MM.1S (cell line): Measurements from ENCODE around the gene PBX3.

ENCODE experiments used
- DNase-seq: peaks from one replicate; pipeline ENCODE4 v3.0.0-alpha.2; 2015
- H2AFZ ChIP-seq: fragments of 300-600 bp; sonication (generic); 2 replicates; pipeline ENCODE4 v1.6.0; 2016; ENCODE audit warnings: antibody characterized with exemption, low read length
- H3F3A ChIP-seq: fragments of 300-600 bp; sonication (generic); 2 replicates; pipeline ENCODE4 v1.6.1; 2016; ENCODE audit warnings: mild to moderate bottlenecking, antibody characterized with exemption, low read length, moderate library complexity, mixed read lengths; ENCODE audit not compliant: insufficient read depth
- H3K27ac ChIP-seq: fragments of 300-600 bp; sonication (generic); 2 replicates; pipeline ENCODE4 v1.5.1; 2016; ENCODE audit warnings: mild to moderate bottlenecking, low read length
- H3K27me3 ChIP-seq: fragments of 300-600 bp; sonication (generic); replicated peaks from 2 replicates; pipeline ENCODE4 v1.6.0; 2016; ENCODE audit warnings: low read length; ENCODE audit not compliant: insufficient read depth
- H3K36me3 ChIP-seq: fragments of 300-600 bp; sonication (generic); replicated peaks from 2 replicates; pipeline ENCODE4 v1.6.1; 2016; ENCODE audit warnings: mild to moderate bottlenecking, low read length, mixed read lengths; ENCODE audit not compliant: insufficient read depth
- H3K4me1 ChIP-seq: fragments of 300-600 bp; sonication (generic); 2 replicates; pipeline ENCODE4 v1.6.1; 2016; ENCODE audit warnings: low read length, mixed read lengths
- H3K4me2 ChIP-seq: fragments of 300-600 bp; sonication (generic); 2 replicates; pipeline ENCODE4 v1.6.0; 2016; ENCODE audit warnings: low read depth, low read length
- H3K4me3 ChIP-seq: fragments of 300-600 bp; sonication (generic); 2 replicates; pipeline ENCODE4 v1.5.1; 2016; ENCODE audit warnings: low read length, mixed read lengths
- H3K79me2 ChIP-seq: fragments of 300-600 bp; sonication (generic); 2 replicates; pipeline ENCODE4 v1.6.1; 2016; ENCODE audit warnings: mixed run types, low read length, mixed read lengths
- H3K9ac ChIP-seq: fragments of 300-600 bp; sonication (generic); 2 replicates; pipeline ENCODE4 v1.6.1; 2016; ENCODE audit warnings: low read length, mixed read lengths
- H3K9me2 ChIP-seq: fragments of 300-600 bp; sonication (generic); replicated peaks from 2 replicates; pipeline ENCODE4 v1.6.1; 2016; ENCODE audit warnings: mild to moderate bottlenecking, low read length, mixed read lengths; ENCODE audit not compliant: insufficient read depth
- H3K9me3 ChIP-seq: fragments of 300-600 bp; sonication (generic); replicated peaks from 2 replicates; pipeline ENCODE4 v1.6.1; 2016; ENCODE audit warnings: mild to moderate bottlenecking, low read length, mixed read lengths; ENCODE audit not compliant: insufficient read depth
- H4K20me1 ChIP-seq: fragments of 300-600 bp; sonication (generic); 2 replicates; pipeline ENCODE4 v1.6.1; 2016; ENCODE audit warnings: mild to moderate bottlenecking, low read length, moderate library complexity, mixed read lengths; ENCODE audit not compliant: insufficient read depth
- EZH2 ChIP-seq: fragments of 300-600 bp; sonication (generic); optimal IDR thresholded peaks from 2 replicates; pipeline ENCODE3; 2017; ENCODE audit warnings: low read depth, mild to moderate bottlenecking, antibody characterized with exemption, low read length, mixed read lengths
- EZH2phosphoT487 ChIP-seq: fragments of 300-600 bp; sonication (generic); IDR thresholded peaks from 2 replicates; pipeline ENCODE4 v1.6.1; 2018; ENCODE audit warnings: antibody characterized with exemption, low read length
- TF ChIP-seq, protein P1 (sequence below): fragments of 300-600 bp; sonication (generic); IDR thresholded peaks from 2 replicates; pipeline ENCODE4 v1.5.1; 2016; ENCODE audit warnings: antibody characterized with exemption, low read length, mixed read lengths

PBX3 gene

DNA sequence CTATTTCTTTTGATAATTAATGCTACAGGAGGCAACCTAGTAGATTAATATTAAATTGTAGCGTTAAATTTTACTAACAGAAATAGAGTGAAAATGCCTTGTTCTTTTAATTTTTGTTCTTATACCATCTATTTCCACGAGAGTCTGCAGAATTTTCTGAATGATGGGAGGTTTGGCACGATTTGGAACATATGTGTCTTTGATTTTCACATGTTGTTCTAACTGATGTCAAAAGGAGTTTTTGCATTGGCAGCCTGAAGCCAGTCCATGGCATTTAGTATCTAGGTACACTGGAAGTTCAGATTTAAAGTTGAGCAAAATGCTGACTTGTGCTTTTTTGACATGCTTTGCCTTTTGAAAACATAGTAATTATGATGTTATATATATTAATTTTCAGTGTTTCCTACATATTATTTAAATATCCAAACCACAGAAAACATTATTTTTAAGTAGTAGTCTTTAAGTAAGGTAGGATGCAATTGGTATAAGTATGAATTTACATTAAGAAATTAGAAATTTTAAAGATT is 103.0 kb downstream of the PBX3 start:
- Histone ChIP-seq H3K4me1 (no peaks in the 10 kb centered on the region), H3K79me2 (no peaks in the 10 kb centered on the region), H3F3A (no peaks in the 10 kb centered on the region), H3K9ac (no peak overlapping the region), H3K27ac (no peak overlapping the region), H3K4me2 (no peak overlapping the region), H3K9me3 (no peaks in the 10 kb centered on the region), H4K20me1 (no peaks in the 10 kb centered on the region), H3K9me2 (no peaks in the 10 kb centered on the region), H3K27me3 (no peaks in the 10 kb centered on the region), H2AFZ (no peak overlapping the region), H3K4me3 (no peak overlapping the region), H3K36me3 (no peaks in the 10 kb centered on the region)
- DNase-seq, result no peak
- TF ChIP-seq, protein P1, sequence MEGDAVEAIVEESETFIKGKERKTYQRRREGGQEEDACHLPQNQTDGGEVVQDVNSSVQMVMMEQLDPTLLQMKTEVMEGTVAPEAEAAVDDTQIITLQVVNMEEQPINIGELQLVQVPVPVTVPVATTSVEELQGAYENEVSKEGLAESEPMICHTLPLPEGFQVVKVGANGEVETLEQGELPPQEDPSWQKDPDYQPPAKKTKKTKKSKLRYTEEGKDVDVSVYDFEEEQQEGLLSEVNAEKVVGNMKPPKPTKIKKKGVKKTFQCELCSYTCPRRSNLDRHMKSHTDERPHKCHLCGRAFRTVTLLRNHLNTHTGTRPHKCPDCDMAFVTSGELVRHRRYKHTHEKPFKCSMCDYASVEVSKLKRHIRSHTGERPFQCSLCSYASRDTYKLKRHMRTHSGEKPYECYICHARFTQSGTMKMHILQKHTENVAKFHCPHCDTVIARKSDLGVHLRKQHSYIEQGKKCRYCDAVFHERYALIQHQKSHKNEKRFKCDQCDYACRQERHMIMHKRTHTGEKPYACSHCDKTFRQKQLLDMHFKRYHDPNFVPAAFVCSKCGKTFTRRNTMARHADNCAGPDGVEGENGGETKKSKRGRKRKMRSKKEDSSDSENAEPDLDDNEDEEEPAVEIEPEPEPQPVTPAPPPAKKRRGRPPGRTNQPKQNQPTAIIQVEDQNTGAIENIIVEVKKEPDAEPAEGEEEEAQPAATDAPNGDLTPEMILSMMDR, result no peak
- TF ChIP-seq EZH2 (no peak), EZH2phosphoT487 (no peak)

DNA sequence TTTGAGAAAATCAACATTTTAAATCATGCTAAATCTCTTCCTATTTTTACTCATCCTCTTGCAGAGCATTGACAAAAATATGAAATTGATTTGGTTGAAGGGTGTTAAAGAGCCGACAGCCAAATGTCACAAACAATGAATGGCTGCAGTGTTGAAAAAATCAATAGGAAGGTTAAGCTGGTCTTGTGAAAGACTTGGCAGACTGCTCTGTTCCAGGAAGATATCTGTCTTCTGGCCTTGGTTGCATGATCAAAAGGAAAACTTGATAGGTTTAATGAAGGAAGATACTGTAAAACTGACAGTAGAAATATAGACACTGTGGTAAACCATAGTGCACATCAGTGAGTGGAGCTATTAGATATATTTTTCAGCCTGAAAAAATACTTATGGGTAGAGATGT is 103.6 kb downstream of the PBX3 start:
- TF ChIP-seq, protein P1, result no peak
- TF ChIP-seq EZH2 (no peak), EZH2phosphoT487 (no peak)
- Histone ChIP-seq H3K4me2 (no peak overlapping the region), H3K4me1 (no peaks in the 10 kb centered on the region), H3K9ac (no peak overlapping the region), H3K4me3 (no peak overlapping the region), H3K9me2 (no peaks in the 10 kb centered on the region), H4K20me1 (no peaks in the 10 kb centered on the region), H3K79me2 (no peaks in the 10 kb centered on the region), H3K9me3 (no peaks in the 10 kb centered on the region), H3K27ac (no peak overlapping the region), H3K27me3 (no peaks in the 10 kb centered on the region), H2AFZ (no peak overlapping the region), H3F3A (no peaks in the 10 kb centered on the region), H3K36me3 (no peaks in the 10 kb centered on the region)
- DNase-seq, result no peak

DNA sequence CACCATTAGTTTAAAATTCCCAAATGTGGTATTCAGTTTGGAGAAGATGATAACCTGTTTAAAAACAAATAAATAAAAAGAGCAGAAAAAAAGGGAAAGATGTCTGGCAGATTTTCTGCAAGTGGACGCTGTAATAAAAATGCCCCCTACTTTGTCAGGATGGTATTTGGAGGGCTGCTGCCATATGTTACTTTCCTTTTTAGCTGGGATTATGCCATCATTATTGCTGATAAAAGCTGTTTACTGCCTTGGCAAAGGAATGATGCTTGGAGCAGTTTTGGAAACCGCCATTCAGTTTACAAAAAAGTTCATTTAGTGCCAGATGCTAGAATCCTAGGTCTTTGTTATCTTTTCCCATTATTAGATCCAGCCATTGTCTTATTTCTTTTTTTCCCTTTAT is 104.8 kb downstream of the PBX3 start:
- H3K4me2 ChIP-seq, result no peak overlapping the region
- TF ChIP-seq EZH2 (no peak), EZH2phosphoT487 (no peak)
- TF ChIP-seq, protein P1, result no peak
- no peaks in the 10 kb centered on the region for H3K9me2 ChIP-seq
- no peaks in the 10 kb centered on the region for H3F3A ChIP-seq
- H3K9ac ChIP-seq, result no peak overlapping the region
- no peaks in the 10 kb centered on the region for H3K36me3 ChIP-seq
- H3K9me3 ChIP-seq, result no peaks in the 10 kb centered on the region
- H3K27ac ChIP-seq, result no peak overlapping the region
- H3K79me2 ChIP-seq, result no peaks in the 10 kb centered on the region
- H2AFZ ChIP-seq, result no peak overlapping the region
- H3K4me3 ChIP-seq, result no peak overlapping the region
- H3K4me1 ChIP-seq, result no peaks in the 10 kb centered on the region
- DNase-seq, result no peak
- no peaks in the 10 kb centered on the region for H4K20me1 ChIP-seq
- H3K27me3 ChIP-seq, result no peaks in the 10 kb centered on the region

DNA sequence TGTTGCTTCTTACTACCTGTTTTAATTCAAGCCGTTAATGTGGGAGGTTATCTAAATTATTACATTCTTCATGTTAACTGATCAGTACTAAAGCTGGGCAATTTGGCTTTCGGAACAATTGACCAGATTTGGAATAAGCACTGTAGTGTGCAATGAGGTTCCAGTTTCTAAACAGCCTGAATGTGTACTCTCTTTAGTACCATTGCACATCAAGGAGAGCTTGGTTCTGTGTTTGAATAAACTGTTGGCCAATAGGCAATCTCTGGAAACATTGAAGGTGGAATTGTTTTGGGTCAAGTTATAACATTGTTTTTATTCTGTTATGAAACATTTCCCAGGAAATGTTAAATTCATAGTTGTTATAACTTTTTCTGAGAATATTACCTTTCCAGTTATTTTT is 105.2 kb downstream of the PBX3 start:
- no peak overlapping the region for H3K9ac ChIP-seq
- no peaks in the 10 kb centered on the region for H3K4me1 ChIP-seq
- no peak for DNase-seq
- H3K9me3 ChIP-seq, result no peaks in the 10 kb centered on the region
- H3K9me2 ChIP-seq, result no peaks in the 10 kb centered on the region
- no peak for TF ChIP-seq EZH2phosphoT487
- TF ChIP-seq, protein P1, result no peak
- no peaks in the 10 kb centered on the region for H3K79me2 ChIP-seq
- no peak overlapping the region for H3K4me2 ChIP-seq
- H3K27me3 ChIP-seq, result no peaks in the 10 kb centered on the region
- H3K4me3 ChIP-seq, result no peak overlapping the region
- no peak overlapping the region for H3K27ac ChIP-seq
- H3K36me3 ChIP-seq, result no peaks in the 10 kb centered on the region
- H2AFZ ChIP-seq, result no peak overlapping the region
- H3F3A ChIP-seq, result no peaks in the 10 kb centered on the region
- H4K20me1 ChIP-seq, result no peaks in the 10 kb centered on the region
